WTC11 (cell line): ENCODE data around the gene STK17A.
"Not testable (repeated sequence)": the region's sequence is repeated elsewhere in the genome, so short reads cannot be mapped to it uniquely, and the experiment has no call there.

Experiments used
- CREB1 ChIP-seq: sonication (generic); formaldehyde crosslinking; IDR thresholded peaks from 2 replicates; pipeline ENCODE4 v1.8.0; 2023; ENCODE audit warnings: mild to moderate bottlenecking, missing genetic modification reagents
- ELF4 ChIP-seq: sonication (generic); formaldehyde crosslinking; IDR thresholded peaks from 2 replicates; pipeline ENCODE4 v1.8.1; 2022; ENCODE audit warnings: low read depth, mild to moderate bottlenecking, moderate library complexity, missing genetic modification reagents
- FOXK1 ChIP-seq: sonication (generic); formaldehyde crosslinking; IDR thresholded peaks from 2 replicates; pipeline ENCODE4 v1.8.0; 2022; ENCODE audit warnings: mild to moderate bottlenecking, moderate library complexity, missing genetic modification reagents
- GTF2I ChIP-seq: fragments of 250-450 bp; sonication (Bioruptor Pico); conservative IDR thresholded peaks from 2 replicates; pipeline ENCODE4 v1.4.0; 2021; ENCODE audit warnings: mild to moderate bottlenecking
- KAT7 ChIP-seq: sonication (generic); formaldehyde crosslinking; IDR thresholded peaks from 2 replicates; pipeline ENCODE4 v1.8.1; 2023; ENCODE audit warnings: missing genetic modification reagents, mild to moderate bottlenecking, borderline replicate concordance
- ZNF219 ChIP-seq: sonication (generic); formaldehyde crosslinking; IDR thresholded peaks from 2 replicates; pipeline ENCODE4 v1.8.0; 2023; ENCODE audit warnings: missing genetic modification reagents, mild to moderate bottlenecking, borderline replicate concordance
- TF ChIP-seq, protein P1 (sequence below): fragments of 200-600 bp; IDR thresholded peaks from 2 replicates; pipeline ENCODE4 v1.8.0; 2022; ENCODE audit warnings: antibody characterized with exemption
- TF ChIP-seq, protein P2 (sequence below): fragments of 250-450 bp; sonication (Bioruptor Pico); IDR thresholded peaks from 2 replicates; pipeline ENCODE4 v1.9.0; 2021; ENCODE audit warnings: mild to moderate bottlenecking
- TF ChIP-seq, protein P3 (sequence below): sonication (generic); formaldehyde crosslinking; IDR thresholded peaks from 2 replicates; pipeline ENCODE4 v1.8.0; 2023; ENCODE audit warnings: missing genetic modification reagents
- TF ChIP-seq, protein P4 (sequence below): sonication (generic); formaldehyde crosslinking; conservative IDR thresholded peaks from 2 replicates; pipeline ENCODE4 v1.8.1; 2022; ENCODE audit warnings: mild to moderate bottlenecking, missing genetic modification reagents
- TF ChIP-seq, protein P5 (sequence below): sonication (generic); formaldehyde crosslinking; IDR thresholded peaks from 2 replicates; pipeline ENCODE4 v1.8.1; 2023; ENCODE audit warnings: mild to moderate bottlenecking, missing genetic modification reagents, moderate library complexity
- TF ChIP-seq, protein P6 (sequence below): sonication (generic); formaldehyde crosslinking; IDR thresholded peaks from 2 replicates; pipeline ENCODE4 v1.8.0; 2022; ENCODE audit warnings: mild to moderate bottlenecking, missing genetic modification reagents
- TF ChIP-seq, protein P7 (sequence below): sonication (generic); formaldehyde crosslinking; IDR thresholded peaks from 2 replicates; pipeline ENCODE4 v1.8.0; 2023; ENCODE audit warnings: mild to moderate bottlenecking, missing genetic modification reagents
- TF ChIP-seq, protein P8 (sequence below): sonication (generic); formaldehyde crosslinking; IDR thresholded peaks from 2 replicates; pipeline ENCODE4 v1.8.0; 2022; ENCODE audit warnings: mild to moderate bottlenecking, missing genetic modification reagents

DNA sequence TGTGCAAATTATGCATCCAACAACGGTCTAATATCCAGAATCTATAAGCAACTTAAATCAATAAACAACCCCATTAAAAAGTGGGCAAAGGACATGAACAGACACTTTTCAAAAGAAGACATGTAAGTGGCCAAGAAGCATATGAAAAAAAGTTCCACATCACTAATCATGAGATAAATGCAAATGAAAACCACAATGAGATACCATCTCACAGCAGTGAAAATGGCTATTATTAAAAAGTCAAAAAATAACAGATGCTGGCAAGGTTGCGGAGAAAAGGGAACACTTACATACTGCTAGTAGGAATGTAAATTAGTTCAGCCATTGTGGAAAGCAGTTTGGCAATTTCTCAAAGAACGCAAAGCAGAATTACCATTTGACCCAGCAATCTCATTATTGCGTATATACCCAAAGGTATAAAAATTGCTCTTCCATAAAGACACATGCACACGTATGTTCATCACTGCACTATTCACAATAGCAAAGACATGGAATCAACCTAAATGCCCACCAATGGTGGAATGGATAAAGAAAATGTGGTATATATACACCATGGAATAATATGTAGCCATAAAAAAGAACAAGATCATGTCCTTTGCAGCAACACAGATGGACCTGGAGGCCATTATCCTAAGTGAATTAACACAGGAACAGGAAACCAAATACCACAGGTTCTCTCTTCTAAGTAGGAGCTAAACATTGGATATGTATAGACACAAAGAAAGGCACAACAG, 90.5 kb downstream of the STK17A start:
- not testable (repeated sequence) for TF ChIP-seq ELF4 (CRISPR knock-in tag); KAT7; GTF2I; CREB1 (CRISPR knock-in tag); ZNF219 (CRISPR knock-in tag); FOXK1 (CRISPR knock-in tag)
- TF ChIP-seq, protein P1, sequence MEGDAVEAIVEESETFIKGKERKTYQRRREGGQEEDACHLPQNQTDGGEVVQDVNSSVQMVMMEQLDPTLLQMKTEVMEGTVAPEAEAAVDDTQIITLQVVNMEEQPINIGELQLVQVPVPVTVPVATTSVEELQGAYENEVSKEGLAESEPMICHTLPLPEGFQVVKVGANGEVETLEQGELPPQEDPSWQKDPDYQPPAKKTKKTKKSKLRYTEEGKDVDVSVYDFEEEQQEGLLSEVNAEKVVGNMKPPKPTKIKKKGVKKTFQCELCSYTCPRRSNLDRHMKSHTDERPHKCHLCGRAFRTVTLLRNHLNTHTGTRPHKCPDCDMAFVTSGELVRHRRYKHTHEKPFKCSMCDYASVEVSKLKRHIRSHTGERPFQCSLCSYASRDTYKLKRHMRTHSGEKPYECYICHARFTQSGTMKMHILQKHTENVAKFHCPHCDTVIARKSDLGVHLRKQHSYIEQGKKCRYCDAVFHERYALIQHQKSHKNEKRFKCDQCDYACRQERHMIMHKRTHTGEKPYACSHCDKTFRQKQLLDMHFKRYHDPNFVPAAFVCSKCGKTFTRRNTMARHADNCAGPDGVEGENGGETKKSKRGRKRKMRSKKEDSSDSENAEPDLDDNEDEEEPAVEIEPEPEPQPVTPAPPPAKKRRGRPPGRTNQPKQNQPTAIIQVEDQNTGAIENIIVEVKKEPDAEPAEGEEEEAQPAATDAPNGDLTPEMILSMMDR, result not testable (repeated sequence)
- TF ChIP-seq, protein P2, sequence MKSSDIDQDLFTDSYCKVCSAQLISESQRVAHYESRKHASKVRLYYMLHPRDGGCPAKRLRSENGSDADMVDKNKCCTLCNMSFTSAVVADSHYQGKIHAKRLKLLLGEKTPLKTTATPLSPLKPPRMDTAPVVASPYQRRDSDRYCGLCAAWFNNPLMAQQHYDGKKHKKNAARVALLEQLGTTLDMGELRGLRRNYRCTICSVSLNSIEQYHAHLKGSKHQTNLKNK, result not testable (repeated sequence)
- TF ChIP-seq, protein P3, sequence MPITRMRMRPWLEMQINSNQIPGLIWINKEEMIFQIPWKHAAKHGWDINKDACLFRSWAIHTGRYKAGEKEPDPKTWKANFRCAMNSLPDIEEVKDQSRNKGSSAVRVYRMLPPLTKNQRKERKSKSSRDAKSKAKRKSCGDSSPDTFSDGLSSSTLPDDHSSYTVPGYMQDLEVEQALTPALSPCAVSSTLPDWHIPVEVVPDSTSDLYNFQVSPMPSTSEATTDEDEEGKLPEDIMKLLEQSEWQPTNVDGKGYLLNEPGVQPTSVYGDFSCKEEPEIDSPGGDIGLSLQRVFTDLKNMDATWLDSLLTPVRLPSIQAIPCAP (CRISPR knock-in tag), result not testable (repeated sequence)
- TF ChIP-seq, protein P4, sequence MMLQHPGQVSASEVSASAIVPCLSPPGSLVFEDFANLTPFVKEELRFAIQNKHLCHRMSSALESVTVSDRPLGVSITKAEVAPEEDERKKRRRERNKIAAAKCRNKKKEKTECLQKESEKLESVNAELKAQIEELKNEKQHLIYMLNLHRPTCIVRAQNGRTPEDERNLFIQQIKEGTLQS, result not testable (repeated sequence)
- TF ChIP-seq, protein P5, sequence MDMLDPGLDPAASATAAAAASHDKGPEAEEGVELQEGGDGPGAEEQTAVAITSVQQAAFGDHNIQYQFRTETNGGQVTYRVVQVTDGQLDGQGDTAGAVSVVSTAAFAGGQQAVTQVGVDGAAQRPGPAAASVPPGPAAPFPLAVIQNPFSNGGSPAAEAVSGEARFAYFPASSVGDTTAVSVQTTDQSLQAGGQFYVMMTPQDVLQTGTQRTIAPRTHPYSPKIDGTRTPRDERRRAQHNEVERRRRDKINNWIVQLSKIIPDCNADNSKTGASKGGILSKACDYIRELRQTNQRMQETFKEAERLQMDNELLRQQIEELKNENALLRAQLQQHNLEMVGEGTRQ (CRISPR knock-in tag), result not testable (repeated sequence)
- TF ChIP-seq, protein P6, sequence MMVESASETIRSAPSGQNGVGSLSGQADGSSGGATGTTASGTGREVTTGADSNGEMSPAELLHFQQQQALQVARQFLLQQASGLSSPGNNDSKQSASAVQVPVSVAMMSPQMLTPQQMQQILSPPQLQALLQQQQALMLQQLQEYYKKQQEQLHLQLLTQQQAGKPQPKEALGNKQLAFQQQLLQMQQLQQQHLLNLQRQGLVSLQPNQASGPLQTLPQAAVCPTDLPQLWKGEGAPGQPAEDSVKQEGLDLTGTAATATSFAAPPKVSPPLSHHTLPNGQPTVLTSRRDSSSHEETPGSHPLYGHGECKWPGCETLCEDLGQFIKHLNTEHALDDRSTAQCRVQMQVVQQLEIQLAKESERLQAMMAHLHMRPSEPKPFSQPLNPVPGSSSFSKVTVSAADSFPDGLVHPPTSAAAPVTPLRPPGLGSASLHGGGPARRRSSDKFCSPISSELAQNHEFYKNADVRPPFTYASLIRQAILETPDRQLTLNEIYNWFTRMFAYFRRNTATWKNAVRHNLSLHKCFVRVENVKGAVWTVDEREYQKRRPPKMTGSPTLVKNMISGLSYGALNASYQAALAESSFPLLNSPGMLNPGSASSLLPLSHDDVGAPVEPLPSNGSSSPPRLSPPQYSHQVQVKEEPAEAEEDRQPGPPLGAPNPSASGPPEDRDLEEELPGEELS (CRISPR knock-in tag), result not testable (repeated sequence)
- TF ChIP-seq, protein P7, sequence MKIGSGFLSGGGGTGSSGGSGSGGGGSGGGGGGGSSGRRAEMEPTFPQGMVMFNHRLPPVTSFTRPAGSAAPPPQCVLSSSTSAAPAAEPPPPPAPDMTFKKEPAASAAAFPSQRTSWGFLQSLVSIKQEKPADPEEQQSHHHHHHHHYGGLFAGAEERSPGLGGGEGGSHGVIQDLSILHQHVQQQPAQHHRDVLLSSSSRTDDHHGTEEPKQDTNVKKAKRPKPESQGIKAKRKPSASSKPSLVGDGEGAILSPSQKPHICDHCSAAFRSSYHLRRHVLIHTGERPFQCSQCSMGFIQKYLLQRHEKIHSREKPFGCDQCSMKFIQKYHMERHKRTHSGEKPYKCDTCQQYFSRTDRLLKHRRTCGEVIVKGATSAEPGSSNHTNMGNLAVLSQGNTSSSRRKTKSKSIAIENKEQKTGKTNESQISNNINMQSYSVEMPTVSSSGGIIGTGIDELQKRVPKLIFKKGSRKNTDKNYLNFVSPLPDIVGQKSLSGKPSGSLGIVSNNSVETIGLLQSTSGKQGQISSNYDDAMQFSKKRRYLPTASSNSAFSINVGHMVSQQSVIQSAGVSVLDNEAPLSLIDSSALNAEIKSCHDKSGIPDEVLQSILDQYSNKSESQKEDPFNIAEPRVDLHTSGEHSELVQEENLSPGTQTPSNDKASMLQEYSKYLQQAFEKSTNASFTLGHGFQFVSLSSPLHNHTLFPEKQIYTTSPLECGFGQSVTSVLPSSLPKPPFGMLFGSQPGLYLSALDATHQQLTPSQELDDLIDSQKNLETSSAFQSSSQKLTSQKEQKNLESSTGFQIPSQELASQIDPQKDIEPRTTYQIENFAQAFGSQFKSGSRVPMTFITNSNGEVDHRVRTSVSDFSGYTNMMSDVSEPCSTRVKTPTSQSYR (CRISPR knock-in tag), result not testable (repeated sequence)
- TF ChIP-seq, protein P8, sequence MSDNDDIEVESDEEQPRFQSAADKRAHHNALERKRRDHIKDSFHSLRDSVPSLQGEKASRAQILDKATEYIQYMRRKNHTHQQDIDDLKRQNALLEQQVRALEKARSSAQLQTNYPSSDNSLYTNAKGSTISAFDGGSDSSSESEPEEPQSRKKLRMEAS (CRISPR knock-in tag), result not testable (repeated sequence)
